Measurements from ENCODE around the gene RASSF3.
"Not testable (repeated sequence)": the region's sequence is repeated elsewhere in the genome, so short reads cannot be mapped to it uniquely, and the experiment has no call there.

Gene RASSF3

DNA sequence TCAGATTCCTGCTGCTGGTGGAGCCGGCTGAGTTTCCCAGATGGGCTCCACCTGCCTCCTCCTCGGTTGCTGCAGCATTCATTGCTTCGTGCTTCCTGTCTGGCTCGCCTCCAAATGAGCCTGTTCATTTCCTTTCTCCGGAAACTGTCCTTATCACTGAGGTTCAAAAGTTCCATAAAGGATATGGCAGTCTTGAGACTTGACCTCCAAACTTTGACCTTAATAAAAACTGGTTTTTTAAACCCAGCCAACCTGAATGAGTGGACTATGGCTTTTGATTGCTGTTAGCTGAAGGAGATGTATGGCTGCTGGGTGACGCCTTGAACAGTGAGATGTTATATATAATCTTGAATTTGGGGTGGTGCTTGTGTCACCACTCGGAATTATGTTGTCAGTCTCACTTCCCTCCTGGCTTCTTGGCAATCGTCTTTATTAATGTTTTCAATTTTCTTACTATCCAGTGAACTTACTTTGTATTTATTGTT is 62.7 kb downstream of the RASSF3 start:
- DNase-seq: peak; percentile 13

DNA sequence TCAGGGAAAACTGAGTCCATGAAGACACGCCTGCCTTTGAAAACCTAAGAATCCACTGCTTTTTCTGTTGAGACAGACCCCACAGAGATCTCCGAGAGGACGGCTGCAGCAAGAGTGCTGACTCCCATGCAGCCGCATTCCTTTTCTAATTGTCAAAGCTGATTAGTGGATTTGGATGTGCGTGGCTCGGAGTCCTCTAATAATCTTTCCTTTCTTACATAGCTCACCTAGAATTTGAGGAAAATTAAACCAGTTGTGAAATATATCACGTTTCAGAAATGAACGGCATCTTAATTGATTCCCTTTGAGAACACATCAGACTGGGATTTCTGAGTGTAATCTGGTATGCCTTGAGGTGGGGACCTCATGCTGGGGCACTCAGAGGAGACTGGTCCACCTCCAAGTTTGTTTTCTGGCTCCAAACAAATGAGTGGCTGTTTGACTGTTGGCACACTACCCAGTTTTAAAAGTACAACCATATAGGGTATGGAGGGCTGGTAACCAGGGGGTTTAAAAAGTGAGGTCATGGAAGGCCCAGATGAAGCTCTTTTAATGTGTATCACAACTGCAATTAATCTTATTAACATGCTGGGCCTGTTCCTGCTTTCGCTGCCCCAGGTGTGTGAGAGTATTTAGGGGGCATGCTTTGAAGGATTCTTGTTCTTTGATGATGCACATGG is 63.3 kb downstream of the RASSF3 start:
- no peak for DNase-seq

DNA sequence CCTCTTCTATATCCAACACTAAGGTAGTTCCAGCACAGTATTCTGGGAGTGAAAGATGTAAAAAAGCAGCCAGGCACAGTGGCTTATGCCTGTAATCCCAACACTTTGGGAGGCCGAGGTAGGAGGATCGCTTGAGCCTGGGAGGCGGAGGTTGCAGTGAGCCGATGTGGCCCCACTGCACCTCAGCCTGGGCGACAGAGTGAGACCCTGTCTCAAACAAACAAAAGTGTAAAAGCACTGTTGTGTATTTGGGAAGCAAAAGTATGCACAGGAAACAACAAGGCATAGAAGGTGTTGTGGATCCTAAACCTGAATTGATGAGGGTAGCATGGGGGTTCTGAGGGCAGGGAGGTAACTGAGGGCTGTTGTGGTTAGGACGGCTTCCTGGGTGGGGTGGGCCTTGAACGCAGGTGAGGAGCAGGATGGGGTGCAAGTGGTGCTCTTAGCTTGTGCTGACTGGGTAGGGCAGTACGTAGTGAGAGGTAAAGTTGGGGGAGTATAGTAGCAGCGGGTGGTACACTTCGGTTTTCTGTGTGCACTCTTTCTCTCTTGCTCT is 64.2 kb downstream of the RASSF3 start:
- DNase-seq: no peak

DNA sequence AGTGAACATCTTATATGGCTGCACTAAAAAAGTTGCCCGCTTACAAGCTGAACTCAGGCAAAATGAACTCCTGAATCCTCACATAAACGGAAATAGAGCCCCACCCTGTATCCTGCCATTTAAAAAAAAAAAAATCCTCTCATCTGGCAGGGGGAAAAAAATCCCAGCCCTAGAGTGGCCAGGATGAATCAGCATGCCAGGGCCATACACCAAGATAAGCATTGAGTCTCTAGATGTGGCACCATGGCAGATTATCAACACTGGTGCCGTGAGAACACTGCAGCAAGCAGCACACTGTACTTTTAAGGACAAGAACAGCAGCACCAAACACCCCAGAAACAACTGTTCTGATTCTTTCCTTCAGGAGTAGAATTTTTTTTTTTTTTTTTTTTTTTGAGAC is 65.5 kb downstream of the RASSF3 start:
- DNase-seq: no peak

DNA sequence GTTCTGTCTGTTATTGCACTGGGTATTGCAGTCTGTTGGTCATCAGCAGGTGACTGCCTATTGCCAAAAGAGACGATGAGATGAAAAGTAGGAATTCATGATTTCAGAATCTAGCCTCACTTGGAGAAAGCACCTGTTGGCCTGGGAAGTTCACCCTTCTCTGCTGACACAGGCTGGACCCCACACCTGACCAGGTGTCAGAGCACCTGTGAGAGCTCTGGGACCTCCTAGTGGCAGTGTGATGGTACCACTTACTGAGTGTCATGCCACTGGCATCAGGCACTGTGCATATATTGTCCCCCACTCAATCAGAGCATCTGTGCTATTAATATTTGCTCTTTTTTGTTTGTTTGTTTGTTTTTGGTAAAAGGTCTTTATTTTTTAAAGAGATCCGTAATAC is 68.0 kb downstream of the RASSF3 start:
- DNase-seq: no peak

DNA sequence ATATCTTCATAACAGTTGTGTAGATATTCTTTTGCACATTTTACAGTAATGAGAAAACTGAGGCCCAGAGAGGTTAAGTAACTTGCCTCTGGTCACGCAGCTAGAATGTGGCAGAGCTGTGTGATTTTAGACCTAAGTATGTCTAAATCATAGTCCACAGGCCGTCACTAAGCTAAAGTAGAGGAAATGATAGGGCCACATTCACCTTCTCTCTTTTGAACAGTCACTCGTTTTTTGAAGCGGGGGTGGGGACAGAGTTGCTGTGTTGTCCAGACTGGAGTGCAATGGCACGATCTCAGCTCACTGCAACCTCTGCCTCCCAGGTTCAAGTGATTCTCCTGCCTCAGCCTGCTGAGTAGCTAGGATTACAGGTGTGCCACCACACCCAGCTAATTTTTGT is 68.5 kb downstream of the RASSF3 start:
- no peak for DNase-seq

DNA sequence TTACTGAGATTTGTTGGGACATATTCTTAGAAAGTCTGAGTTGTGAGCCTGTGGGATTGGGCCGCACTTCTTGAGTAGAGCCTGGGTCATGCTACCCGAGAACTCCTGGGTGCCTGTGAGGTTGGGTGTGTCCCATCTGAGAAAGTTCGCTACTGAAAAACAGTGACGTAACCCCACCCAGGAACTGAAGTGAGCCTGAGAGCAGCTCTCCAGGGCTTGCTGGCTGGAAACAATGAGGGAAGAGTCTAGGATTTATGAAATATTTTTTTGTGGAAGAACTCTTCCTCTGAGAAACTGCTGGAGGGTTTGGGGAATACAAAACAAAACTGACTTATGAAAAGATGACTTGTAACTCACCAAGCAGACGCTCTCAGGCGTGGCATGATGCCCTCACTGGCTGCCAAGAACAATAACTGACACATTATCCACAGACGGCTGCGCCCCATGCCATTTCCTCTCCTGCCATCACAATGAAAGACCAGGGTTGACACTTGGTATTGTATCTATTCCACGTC is 69.2 kb downstream of the RASSF3 start:
- DNase-seq: peak; percentile 9

DNA sequence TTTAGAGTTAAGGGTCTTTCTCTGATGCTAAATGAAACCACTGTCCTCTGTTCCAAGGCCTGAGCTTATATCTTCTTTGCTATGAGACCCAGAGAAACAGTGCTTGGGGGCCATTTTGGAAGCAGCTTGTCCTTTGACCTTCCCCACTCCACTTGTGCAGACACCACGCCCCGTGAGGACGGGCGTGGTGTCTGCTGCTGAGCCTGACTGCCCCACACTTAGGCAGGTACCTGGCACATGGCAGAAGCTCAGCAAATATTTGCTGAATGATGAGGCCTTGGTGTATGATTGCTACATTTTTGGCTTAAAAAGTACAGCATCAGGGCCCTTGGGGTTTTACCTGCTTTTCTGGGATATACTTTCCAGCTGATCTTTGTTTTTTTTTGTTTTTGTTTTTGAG is 69.9 kb downstream of the RASSF3 start:
- DNase-seq: no peak

DNA sequence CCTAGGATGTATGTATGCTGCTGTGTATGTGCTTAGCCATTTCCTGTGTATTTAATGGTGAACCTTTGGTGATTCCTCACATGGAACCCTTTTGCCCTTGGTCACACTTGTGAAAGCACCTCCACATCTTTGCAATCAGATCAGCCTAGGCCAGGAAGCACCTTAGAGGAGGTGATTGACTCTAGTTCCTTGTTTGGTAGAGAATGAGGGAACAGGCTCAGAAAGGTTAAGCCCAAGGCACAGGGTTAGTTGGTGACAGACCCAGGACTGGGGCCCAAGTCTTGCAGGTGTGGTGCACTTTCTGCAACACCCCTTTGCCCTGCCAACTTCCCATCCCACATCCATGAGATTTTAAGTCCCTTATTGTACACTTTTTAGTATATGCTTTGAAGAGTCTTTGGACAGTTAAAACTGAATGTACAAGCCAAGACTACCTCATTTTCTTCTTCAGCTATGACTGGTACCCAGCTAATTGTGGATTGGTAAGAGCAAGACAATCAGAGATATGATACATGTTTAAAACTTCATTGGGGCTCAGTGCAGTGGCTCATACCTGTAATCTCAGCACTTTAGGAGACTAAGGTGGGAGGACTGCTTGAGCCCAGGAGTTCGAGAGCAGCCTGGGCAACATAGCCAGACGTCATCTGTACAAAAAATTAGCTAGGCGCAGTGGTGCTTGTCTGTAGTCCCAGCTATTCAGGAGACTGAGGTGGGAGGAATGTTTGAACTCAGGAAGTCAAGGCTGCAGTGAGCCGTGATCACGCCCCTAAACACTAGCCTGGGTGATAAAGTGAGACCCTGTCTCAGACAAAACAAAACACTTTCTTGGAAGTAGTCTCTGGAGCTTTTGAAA is 71.1 kb downstream of the RASSF3 start:
- no peak for DNase-seq

DNA sequence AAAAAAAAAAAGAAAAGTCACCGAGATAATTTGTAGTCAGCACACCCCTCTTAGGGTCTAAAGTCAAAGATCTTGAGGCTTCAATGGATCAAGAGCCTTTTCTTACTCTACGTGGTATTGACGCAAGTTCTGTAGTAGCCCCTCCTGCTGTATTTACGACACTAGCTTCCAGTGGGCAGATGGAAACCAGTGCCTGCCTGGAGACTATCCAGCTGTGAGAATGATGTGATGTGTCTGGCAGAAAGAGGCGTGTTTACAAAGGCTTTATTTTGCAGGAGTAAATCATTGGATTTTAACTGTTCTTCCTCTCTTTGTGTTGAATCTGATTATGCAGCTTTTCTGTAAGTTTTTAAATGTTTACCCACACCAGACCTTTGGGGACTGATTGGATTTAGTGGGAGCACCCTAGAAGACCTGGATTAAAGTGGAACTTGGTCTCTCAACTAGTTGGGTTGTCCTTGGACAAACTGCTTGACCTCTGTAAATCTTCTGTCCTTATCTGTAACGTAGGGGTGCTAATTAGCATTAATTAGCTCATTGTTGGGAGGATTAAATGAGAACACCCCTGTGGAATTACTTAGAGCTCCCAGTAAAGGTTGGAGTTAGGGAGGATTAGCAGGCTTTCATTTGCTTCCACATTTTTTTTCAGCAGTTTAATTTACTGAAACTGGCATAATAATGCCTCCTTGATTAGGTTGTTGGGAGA is 72.4 kb downstream of the RASSF3 start:
- DNase-seq: peak; percentile 61

DNA sequence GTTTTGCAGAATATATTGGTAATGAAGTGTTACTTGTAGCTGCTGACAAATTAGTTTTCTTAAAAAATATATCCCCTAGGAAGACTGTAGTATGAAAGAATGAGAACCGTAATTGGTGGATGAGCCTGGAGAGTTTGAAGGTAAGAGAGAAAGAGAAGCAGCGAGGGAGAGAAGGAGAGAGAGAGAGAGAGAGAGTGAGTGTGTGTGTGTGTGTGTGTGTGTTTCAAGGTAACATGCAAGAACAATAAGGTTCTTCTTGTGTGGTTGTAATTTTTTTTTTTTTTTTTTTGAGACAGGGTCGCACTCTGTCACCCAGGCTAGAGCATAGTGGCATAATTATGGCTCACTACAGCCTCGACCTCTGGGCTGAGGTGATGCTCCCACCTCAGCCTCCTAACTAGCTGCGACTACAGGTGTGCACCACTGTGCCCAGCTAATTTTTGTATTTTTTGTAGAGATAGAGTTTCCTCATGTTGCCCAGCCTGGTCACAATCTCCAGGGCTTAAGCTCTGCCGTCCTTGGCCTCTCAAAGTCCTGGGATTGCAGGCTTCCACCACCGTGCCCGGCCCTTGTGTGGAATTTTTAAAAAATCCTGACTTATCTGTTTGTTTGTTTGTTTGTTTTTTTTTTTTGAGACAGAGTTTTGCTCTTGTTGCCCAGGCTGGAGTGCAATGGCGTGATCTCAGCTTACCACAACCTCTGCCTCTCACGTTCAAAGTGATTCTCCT is 73.7 kb downstream of the RASSF3 start:
- no peak for DNase-seq

DNA sequence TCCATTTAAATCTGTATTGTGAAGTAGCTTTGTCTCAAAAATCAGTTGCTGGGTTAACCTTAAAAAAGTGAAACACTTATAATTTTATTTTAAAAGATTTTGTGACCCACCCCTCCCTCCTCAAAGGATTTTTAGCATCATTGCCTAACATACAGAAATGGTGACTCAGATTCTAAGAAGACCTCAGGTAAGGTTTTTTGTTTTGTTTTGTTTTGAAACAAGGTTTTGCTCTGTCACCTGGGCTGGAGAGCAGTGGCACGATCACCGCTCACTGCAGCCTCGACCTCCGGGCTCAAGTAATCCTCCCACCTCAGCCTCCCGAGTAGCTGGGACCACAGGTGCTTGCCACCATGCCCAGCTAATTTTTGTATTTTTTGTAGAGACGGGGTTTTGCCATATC is 74.8 kb downstream of the RASSF3 start:
- no peak for DNase-seq

DNA sequence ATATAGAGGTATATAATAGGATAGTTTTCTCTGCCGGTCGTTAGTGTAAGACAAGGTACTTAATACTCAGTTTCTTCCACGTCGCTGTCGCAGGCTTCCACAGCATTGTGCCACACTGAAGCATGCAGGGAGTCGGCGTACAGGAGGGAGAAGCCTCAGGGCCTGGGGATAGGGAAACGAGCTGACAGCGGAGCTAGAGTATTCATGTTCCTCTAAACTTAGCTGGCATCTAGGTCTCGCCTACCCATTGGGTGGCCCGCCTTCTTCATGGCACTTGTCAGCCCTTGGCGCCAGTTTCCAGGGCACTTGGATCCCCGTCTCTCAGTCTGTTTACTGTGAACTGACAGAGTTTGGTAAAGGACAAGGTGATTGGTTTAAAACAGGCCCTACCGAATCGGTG is 75.3 kb downstream of the RASSF3 start:
- no peak for DNase-seq

DNA sequence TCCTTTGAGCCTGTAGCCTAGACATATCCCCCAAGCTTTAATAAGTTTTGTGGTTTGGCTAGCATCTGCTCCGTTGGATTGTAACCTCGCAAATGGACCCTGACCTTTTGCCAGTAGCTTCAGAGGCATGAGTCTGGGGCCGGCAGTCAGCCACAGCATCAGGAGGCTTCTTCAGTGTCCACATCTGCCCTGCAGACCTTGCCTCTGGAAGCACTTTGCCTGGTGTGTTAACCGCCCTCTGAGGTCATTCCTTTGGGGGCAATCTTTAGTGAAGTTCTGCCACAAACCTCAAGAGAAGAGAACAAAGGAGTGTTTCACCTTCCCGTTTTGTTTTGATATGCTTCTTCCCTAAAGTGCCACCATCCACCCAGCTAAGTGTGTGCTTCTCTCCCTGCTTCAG is 77.5 kb downstream of the RASSF3 start:
- no peak for DNase-seq

DNA sequence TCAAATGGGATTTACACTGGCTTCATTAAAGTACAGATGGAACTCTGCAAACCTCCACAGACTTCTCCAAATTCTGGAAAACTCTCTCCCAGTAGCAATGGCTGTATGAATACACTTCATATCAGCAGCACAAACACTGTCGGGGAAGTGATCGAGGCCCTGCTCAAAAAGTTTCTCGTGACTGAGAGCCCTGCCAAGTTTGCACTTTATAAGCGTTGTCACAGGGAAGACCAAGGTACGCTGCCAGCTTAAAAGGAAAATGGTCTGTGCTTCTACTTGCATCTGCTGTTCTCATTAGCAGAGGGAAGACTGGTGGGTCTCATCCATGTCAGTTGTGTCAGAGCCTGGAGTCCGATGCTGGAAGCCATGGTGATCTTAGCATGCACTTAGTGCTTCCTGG is 77.9 kb downstream of the RASSF3 start:
- DNase-seq: no peak

DNA sequence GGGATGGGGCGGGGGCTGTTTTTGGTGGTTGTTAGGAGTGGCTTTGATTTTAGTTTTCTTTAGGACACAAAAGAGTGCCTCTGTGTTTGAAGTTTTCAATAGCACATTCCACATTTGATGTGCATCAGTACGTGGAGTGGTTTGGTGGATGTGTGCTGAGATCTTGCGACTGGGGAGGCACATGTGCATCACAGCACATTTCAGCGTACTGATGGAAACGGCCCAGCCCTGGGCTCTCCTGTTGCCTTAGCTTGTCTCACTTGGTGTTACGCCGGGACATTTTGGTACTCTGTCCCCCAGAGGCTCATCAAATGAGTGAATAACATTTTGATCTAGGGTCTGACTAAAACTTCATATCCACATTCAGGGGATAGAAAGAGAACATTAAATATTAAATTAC is 78.4 kb downstream of the RASSF3 start:
- DNase-seq: no peak

DNA sequence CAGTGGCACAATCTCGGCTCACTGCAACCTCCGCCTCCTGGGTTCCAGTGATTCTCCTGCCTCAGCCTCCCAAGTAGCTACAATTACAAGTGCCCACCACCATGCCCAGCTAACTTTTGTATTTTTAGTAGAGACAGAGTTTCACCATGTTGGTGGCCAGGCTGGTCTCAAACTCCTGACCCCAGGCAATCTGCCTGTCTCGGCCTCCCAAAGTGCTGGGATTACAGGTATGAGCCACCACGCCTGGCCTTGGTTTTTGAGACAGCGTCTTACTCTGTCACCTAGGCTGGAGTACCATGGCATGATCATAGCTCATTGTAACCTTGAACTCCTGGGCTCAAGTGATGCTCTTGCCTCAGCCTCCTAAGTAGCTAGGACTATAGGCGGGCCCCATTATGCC is 79.9 kb downstream of the RASSF3 start:
- DNase-seq: not testable (repeated sequence)

DNA sequence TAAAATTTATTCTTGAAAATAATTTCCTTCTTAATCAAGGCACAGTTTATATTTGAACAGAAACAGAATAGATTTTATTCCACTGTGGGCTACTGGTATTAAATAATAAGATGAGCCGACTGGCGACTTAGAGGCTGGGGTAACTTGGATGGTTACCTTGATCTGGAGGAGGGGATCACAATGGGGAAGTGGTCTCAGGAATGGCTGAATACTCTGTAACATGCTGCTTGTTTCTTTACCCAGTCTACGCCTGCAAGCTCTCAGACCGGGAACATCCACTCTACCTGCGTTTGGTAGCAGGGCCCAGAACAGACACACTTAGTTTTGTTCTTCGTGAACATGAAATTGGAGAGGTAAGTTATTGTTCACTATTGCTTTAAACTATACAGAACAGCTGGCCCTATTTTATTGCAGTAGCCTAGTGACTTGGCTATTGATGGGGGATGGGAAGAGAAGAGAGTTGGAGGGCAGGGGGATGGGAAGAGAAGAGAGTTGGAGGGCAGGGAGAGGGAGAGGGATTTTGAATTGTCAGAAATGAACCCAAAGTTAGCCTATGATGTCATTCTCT is 81.0 kb downstream of the RASSF3 start:
- no peak for DNase-seq

DNA sequence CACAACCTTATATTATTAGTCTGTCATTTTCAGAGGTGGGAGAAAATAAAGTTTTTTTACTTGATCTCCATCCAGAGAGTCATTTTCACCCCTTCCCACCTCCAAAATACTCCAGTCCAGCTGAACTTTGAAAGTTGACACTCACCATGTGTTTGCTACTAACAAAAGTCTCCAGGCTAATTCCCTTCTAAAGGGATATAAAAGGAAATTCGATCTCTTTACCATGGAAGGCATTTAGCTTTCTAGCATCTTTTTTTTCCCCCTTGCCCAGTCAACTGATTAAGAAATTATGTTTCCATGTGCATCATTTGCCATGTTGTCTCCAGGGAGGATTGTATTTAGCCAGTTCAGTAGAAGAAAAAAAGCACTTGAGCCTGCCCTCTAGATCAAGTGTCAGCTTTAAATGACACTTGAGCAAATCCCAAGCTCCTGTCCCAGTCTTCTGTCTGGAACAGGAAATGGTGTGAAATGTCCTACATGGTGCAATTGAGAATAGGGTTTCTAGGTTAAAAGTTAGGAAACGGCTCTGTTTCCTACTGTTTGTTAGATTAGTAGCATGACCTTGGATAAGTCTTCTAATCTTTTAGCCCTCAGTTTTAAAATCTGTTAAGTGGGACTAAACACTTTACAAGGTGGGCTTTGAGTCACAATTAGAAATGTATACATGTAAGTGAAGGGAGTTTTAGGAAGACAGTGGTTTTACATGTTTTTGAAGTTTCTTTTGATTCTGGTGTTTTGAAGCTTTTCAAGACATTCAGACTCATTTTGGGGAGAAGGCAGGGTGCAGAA is 81.7 kb downstream of the RASSF3 start:
- no peak for DNase-seq

DNA sequence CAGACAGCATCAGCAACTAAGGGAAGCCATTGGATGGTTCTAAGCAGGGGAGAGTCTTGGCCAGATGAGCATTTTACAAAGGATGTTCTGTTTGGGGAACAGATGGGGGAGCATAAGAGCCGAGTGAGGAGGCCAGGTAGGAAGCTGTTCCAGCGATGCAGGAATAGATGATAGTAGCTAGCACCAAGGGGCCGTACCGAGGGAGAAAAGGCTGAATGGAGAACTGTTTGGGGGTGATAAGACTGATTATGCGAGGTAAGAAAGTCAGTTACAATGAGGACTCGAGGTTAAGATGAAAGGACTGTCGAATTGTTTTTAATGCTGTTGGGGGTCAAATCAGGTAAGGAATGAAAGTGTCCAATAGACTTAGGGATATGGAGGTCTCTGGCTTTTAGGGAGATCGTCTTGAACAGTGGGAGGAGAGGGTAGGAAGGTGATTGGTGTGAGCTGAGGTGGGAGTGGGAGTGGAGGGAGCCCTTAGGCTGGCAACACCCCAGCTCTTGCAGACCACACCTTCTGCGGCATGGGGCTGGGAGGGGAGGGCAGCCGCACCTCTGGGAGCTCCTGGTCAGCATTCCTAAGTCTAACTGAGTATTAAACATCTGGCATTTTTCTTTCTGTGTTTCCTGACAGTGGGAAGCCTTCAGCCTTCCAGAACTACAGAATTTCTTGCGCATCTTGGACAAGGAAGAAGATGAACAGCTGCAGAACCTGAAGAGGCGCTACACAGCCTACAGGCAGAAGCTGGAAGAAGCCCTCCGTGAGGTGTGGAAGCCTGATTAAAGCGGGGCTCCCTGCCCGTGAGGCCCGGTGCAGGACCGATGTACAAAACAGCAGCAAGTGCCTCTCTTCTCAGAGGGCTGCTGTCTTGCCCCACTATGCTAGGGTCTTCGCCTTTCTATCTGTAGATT is 84.1 kb downstream of the RASSF3 start:
- no peak for DNase-seq

All from NCI-H1694 (cell line).